HepG2 (cell line): ENCODE results near the gene CDC6. TPM values are rescaled to one million over a fixed set of nuclear protein-coding genes. Genes with fewer than 3 reads are reported as not detected.

ENCODE experiments used
- ATAD3A ChIP-seq: sonication (generic); formaldehyde crosslinking; IDR thresholded peaks from 2 replicates; pipeline ENCODE4 v1.4.0; 2020; ENCODE audit warnings: missing genetic modification reagents
- BRCA1 ChIP-seq: sonication (generic); formaldehyde crosslinking; IDR thresholded peaks from 2 replicates; pipeline ENCODE4 v1.4.0; 2020; ENCODE audit warnings: missing genetic modification reagents
- EEA1 ChIP-seq: sonication (generic); formaldehyde crosslinking; IDR thresholded peaks from 2 replicates; pipeline ENCODE4 v1.5.1; 2020; ENCODE audit warnings: mild to moderate bottlenecking, missing genetic modification reagents, borderline replicate concordance
- ELF3 ChIP-seq: IDR thresholded peaks from 2 replicates; pipeline ENCODE4 v1.6.1; 2016; ENCODE audit warnings: missing genetic modification reagents, missing compliant biosample characterization
- ELF4 ChIP-seq: sonication (generic); formaldehyde crosslinking; IDR thresholded peaks from 2 replicates; pipeline ENCODE4 v1.5.0; 2020; ENCODE audit warnings: missing genetic modification reagents, mild to moderate bottlenecking, moderate library complexity, borderline replicate concordance
- EZH2 ChIP-seq: conservative IDR thresholded peaks from 2 replicates; pipeline ENCODE4 v1.6.1; 2012; ENCODE audit warnings: mild to moderate bottlenecking, low read depth, low read length, moderate library complexity
- IKZF4 ChIP-seq: sonication (generic); formaldehyde crosslinking; IDR thresholded peaks from 2 replicates; pipeline ENCODE4 v1.5.1; 2020; ENCODE audit warnings: borderline replicate concordance, mild to moderate bottlenecking, low read depth, missing genetic modification reagents; ENCODE audit errors: not compliant biosample characterization
- KDM6A ChIP-seq: IDR thresholded peaks from 2 replicates; pipeline ENCODE4 v1.6.1; 2016; ENCODE audit warnings: low read depth
- MBD4 ChIP-seq: IDR thresholded peaks from 2 replicates; pipeline ENCODE4 v1.6.1; 2012; ENCODE audit warnings: low read length, inconsistent platforms, borderline replicate concordance
- MIXL1 ChIP-seq: IDR thresholded peaks from 2 replicates; pipeline ENCODE4 v1.6.1; 2016
- NPAS2 ChIP-seq: sonication (generic); formaldehyde crosslinking; IDR thresholded peaks from 2 replicates; pipeline ENCODE4 v1.8.0; 2022; ENCODE audit warnings: mild to moderate bottlenecking, missing genetic modification reagents, borderline replicate concordance
- NR3C1 ChIP-seq: sonication (generic); formaldehyde crosslinking; IDR thresholded peaks from 2 replicates; pipeline ENCODE4 v1.4.0; 2020; ENCODE audit warnings: missing genetic modification reagents
- POLR2G ChIP-seq: fragments of 200-400 bp; formaldehyde crosslinking; IDR thresholded peaks from 2 replicates; pipeline ENCODE4 v1.6.1; 2018; ENCODE audit warnings: mild to moderate bottlenecking, low read depth, low read length, moderate library complexity
- RELA ChIP-seq: sonication (generic); formaldehyde crosslinking; IDR thresholded peaks from 2 replicates; pipeline ENCODE4 v1.4.0; 2020; ENCODE audit warnings: missing genetic modification reagents
- SALL1 ChIP-seq: sonication (generic); formaldehyde crosslinking; IDR thresholded peaks from 2 replicates; pipeline ENCODE4 v1.8.0; 2022; ENCODE audit warnings: mild to moderate bottlenecking, missing genetic modification reagents
- SOX13 ChIP-seq, 3 experiments: fragments of 450-650 bp in 1 of 3; sonication (generic) in 1 of 3; formaldehyde crosslinking in 1 of 3; IDR thresholded peaks in 2 of 3; conservative IDR thresholded peaks in 1 of 3; 2 replicates each; pipeline versions ENCODE4 v1.5.0 to v1.6.1; 2016 to 2020; ENCODE audit warnings: antibody characterized with exemption in 1 of 3, mild to moderate bottlenecking in 1 of 3, missing compliant biosample characterization in 1 of 3, missing genetic modification reagents in 1 of 3, moderate library complexity in 1 of 3
- TERF1 ChIP-seq: sonication (generic); formaldehyde crosslinking; IDR thresholded peaks from 2 replicates; pipeline ENCODE4 v1.8.0; 2022; ENCODE audit warnings: mild to moderate bottlenecking, missing genetic modification reagents, moderate library complexity
- THYN1 ChIP-seq: sonication (generic); formaldehyde crosslinking; IDR thresholded peaks from 2 replicates; pipeline ENCODE4 v1.8.1; 2023; ENCODE audit warnings: low read depth, mild to moderate bottlenecking, moderate library complexity, missing genetic modification reagents, borderline replicate concordance
- ZNF101 ChIP-seq: sonication (generic); formaldehyde crosslinking; IDR thresholded peaks from 2 replicates; pipeline ENCODE4 v1.4.0; 2020; ENCODE audit warnings: mild to moderate bottlenecking, low read depth, missing genetic modification reagents, borderline replicate concordance
- ZNF143 ChIP-seq: sonication (generic); formaldehyde crosslinking; IDR thresholded peaks from 2 replicates; pipeline ENCODE4 v1.4.0; 2020; ENCODE audit warnings: missing genetic modification reagents
- ZNF414 ChIP-seq: sonication (generic); formaldehyde crosslinking; IDR thresholded peaks from 2 replicates; pipeline ENCODE4 v1.5.0; 2020; ENCODE audit warnings: missing genetic modification reagents
- ZNF572 ChIP-seq: sonication (generic); formaldehyde crosslinking; IDR thresholded peaks from 2 replicates; pipeline ENCODE4 v1.5.1; 2020; ENCODE audit warnings: mild to moderate bottlenecking, missing genetic modification reagents
- ZNF776 ChIP-seq: sonication (generic); formaldehyde crosslinking; IDR thresholded peaks from 2 replicates; pipeline ENCODE4 v1.4.0; 2020; ENCODE audit warnings: mild to moderate bottlenecking, missing genetic modification reagents
- polyA plus RNA-seq, 8 experiments: library from polyadenylated mRNA; depleted of rRNA in 3 of 8; stranded (reverse) in 7 of 8; unstranded in 1 of 8; fragments of >200 nt; fragmentation: Illumina TruSeq in 4 of 8; extraction: Trizol in 4 of 8; gene quantifications; 2 replicates each; pipeline versions ENCODE4 v1.2.1 to v1.2.3, GENCODE V29; 2011 to 2016; ENCODE audit warnings: low read depth in 4 of 8, missing spikeins in 1 of 8, mixed read lengths in 1 of 8; ENCODE audit not compliant: insufficient read depth in 1 of 8
- total RNA-seq, 5 experiments: library from RNA; depleted of rRNA; stranded (reverse); fragments of >200 nt; fragmentation: Illumina TruSeq; extraction: Trizol; gene quantifications; 2 replicates each; pipeline ENCODE4 v1.2.3, GENCODE V29; 2016; ENCODE audit warnings: low read depth in 1 of 5
- TF ChIP-seq, protein P1 (sequence below): sonication (generic); formaldehyde crosslinking; IDR thresholded peaks from 2 replicates; pipeline ENCODE4 v1.5.0; 2020; ENCODE audit warnings: missing genetic modification reagents
- TF ChIP-seq, protein P2 (sequence below): IDR thresholded peaks from 2 replicates; pipeline ENCODE4 v1.6.1; 2018; ENCODE audit warnings: missing genetic modification reagents, mild to moderate bottlenecking, missing compliant biosample characterization

The CDC6 gene
- total and polyA plus RNA-seq, 2 of the 13 experiments (the other 11 are each of a cell fraction or from before 2014, with no cell fraction given), result 17.4 to 114 TPM

DNA sequence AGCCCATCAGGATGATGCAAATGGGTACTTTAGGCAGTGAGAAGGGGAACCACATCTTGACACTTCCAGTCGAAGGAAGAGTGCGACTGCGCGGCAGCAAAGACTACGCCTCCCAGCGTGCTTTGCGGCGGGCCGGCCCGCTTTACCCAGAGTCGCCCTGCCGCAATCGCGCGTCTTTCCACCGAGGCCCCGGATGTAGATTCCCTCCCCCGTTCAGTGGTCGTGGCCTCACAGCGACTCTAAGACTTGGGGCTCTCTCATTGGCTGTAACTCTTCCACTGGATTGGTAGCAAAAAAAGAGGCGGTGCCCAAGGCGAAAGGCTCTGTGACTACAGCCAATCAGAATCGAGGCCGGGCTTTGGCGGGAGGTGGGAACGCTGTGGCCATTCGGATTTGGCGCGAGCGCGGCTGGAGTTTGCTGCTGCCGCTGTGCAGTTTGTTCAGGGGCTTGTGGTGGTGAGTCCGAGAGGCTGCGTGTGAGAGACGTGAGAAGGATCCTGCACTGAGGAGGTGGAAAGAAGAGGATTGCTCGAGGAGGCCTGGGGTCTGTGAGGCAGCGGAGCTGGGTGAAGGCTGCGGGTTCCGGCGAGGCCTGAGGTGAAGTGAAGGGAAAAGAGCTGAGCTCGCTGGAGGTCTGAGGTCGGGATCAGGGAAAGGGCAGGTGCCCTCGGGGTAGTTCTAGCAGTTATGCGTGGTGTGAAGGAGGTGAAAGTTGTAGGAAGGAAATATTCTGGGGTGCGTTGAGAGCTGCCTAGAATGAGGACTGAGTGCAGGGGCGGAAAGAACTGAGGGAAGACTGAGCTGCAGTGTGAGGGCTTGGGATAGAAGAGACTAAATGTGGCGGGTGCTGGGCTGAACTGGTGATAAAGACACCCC lies at the start of gene CDC6 (continued):
- TF ChIP-seq TERF1, result no peak
- TF ChIP-seq ZNF101 (CRISPR knock-in tag), result no peak; the same call in 1 of the 2 replicates
- TF ChIP-seq IKZF4, result no peak
- no peak for TF ChIP-seq NPAS2
- no peak; the same call in 1 of the 2 replicates for TF ChIP-seq ELF3 (CRISPR knock-in tag)
- no peak for TF ChIP-seq EZH2
- TF ChIP-seq MIXL1, result peak; percentile 75
- TF ChIP-seq EEA1, result peak; percentile 89; the same call in 1 of the 2 replicates
- no peak for TF ChIP-seq ELF4 (CRISPR knock-in tag)
- no peak; the same call in 1 of the 2 replicates for TF ChIP-seq ZNF572 (CRISPR knock-in tag)
- TF ChIP-seq BRCA1 (CRISPR knock-in tag), result no peak
- TF ChIP-seq ZNF414, result 0 out of 2 replicates have a peak, but pooled peaks have one; percentile 36
- TF ChIP-seq, protein P1, sequence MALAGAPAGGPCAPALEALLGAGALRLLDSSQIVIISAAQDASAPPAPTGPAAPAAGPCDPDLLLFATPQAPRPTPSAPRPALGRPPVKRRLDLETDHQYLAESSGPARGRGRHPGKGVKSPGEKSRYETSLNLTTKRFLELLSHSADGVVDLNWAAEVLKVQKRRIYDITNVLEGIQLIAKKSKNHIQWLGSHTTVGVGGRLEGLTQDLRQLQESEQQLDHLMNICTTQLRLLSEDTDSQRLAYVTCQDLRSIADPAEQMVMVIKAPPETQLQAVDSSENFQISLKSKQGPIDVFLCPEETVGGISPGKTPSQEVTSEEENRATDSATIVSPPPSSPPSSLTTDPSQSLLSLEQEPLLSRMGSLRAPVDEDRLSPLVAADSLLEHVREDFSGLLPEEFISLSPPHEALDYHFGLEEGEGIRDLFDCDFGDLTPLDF (CRISPR knock-in tag), result peak; percentile 99
- no peak for TF ChIP-seq MBD4
- peak; percentile 98 for TF ChIP-seq ZNF143
- peak; percentile 92 for TF ChIP-seq POLR2G
- TF ChIP-seq ZNF776 (CRISPR knock-in tag), result peak; percentile 84
- no peak for TF ChIP-seq SOX13 (IDR thresholded peaks at IDR 0.05)
- no peak; a peak in 1 of 4 replicates for TF ChIP-seq SOX13 (CRISPR knock-in tag; conservative IDR thresholded peaks at IDR 0.05 in 1 of 2, IDR thresholded peaks at IDR 0.05 in 1 of 2)
- TF ChIP-seq RELA (CRISPR knock-in tag), result peak; percentile 45; the same call in 1 of the 2 replicates
- peak; percentile 87 for TF ChIP-seq SALL1 (CRISPR knock-in tag)
- TF ChIP-seq, protein P2, sequence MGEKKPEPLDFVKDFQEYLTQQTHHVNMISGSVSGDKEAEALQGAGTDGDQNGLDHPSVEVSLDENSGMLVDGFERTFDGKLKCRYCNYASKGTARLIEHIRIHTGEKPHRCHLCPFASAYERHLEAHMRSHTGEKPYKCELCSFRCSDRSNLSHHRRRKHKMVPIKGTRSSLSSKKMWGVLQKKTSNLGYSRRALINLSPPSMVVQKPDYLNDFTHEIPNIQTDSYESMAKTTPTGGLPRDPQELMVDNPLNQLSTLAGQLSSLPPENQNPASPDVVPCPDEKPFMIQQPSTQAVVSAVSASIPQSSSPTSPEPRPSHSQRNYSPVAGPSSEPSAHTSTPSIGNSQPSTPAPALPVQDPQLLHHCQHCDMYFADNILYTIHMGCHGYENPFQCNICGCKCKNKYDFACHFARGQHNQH (CRISPR knock-in tag), result peak; percentile 94
- TF ChIP-seq KDM6A (CRISPR knock-in tag), result no peak
- no peak for TF ChIP-seq NR3C1 (CRISPR knock-in tag)
- TF ChIP-seq THYN1 (CRISPR knock-in tag), result 0 out of 2 replicates have a peak, but pooled peaks have one; percentile 46
- no peak for TF ChIP-seq ATAD3A (CRISPR knock-in tag)
